Omental fat pad (tissue), 4 donors: Measurements from ENCODE around the gene TCAF1. TPM values are rescaled to one million over a fixed set of nuclear protein-coding genes. Genes with fewer than 3 reads are reported as not detected.

Experiments used
- ATAC-seq: fragments of 150-250 bp; one replicate; pipeline ENCODE4 v1.9.1; 2016; ENCODE audit warnings: mild to moderate bottlenecking, moderate library complexity; ENCODE audit not compliant: low FRiP score
- DNase-seq: peaks from one replicate; pipeline ENCODE4 v3.0.0-alpha.2; 2019; ENCODE audit warnings: low spot score
- CTCF ChIP-seq, 3 donors: fragments of 450-650 bp; IDR thresholded peaks; one replicate each; pipeline ENCODE4 v1.5.1; 2016 to 2017; ENCODE audit warnings: antibody characterized with exemption in 3 of 3, mild to moderate bottlenecking in 3 of 3, moderate library complexity in 2 of 3
- total RNA-seq, 4 donors: library from RNA; depleted of rRNA; stranded (reverse); fragments of >200 nt; gene quantifications; one replicate each; pipeline ENCODE4 v1.1.0, GENCODE V29; 2016

Gene TCAF1
- total RNA-seq, 4 donors from 2014 or later: 29.3 to 67.4 (median 56.3) TPM

GRCh38 chr7:143936087-143937009 is 34.4 kb upstream of the TCAF1 start:
- ATAC-seq: peak; percentile 76
- DNase-seq: no peak
- no peak for TF ChIP-seq CTCF (IDR thresholded peaks at IDR 0.05)

GRCh38 chr7:143934526-143935325 is 32.8 kb upstream of the TCAF1 start, which contains the start of gene OR2F2:
TSS of gene OR2F2 (plus strand) at chr7:143935233. CDS start at chr7:143935233, 0 bp downstream.
- no peak for DNase-seq
- no peak for TF ChIP-seq CTCF (IDR thresholded peaks at IDR 0.05)
- ATAC-seq: no peak

- no peak for ATAC-seq
These were observed 29.8 kb upstream of the TCAF1 start for GRCh38 chr7:143931739-143932138.

GRCh38 chr7:143929224-143929920 is 27.4 kb upstream of the TCAF1 start:
- TF ChIP-seq CTCF (IDR thresholded peaks at IDR 0.05): no peak
- DNase-seq (no peak), ATAC-seq (no peak)

More at GRCh38 chr7:143931739-143932138, 29.8 kb upstream of the TCAF1 start:
- no peak for TF ChIP-seq CTCF (IDR thresholded peaks at IDR 0.05)
- DNase-seq: no peak

GRCh38 chr7:143924851-143925250 is 22.9 kb upstream of the TCAF1 start:
- DNase-seq (no peak), ATAC-seq (no peak)
- no peak for TF ChIP-seq CTCF (IDR thresholded peaks at IDR 0.05)

GRCh38 chr7:143914938-143915652 is 13.1 kb upstream of the TCAF1 start:
- DNase-seq: no peak
- TF ChIP-seq CTCF (IDR thresholded peaks at IDR 0.05): no peak
- ATAC-seq: no peak
